Measurements from ENCODE around the gene TSPAN16. TPM values are rescaled to one million over a fixed set of nuclear protein-coding genes. Genes with fewer than 3 reads are reported as not detected.
A peak's percentile ranks its signal among the peaks of the same experiment; 100 is the strongest.

TSPAN16 gene
- total and polyA plus RNA-seq, 2 of the 13 experiments (the other 11 are each of a cell fraction or from before 2014, with no cell fraction given): not detected

- no peak for TF ChIP-seq TRIM22 (IDR thresholded peaks at IDR 0.05)
- TF ChIP-seq RARG (CRISPR knock-in tag; IDR thresholded peaks at IDR 0.05; ENCODE audit: low read depth): no peak
- no peak for TF ChIP-seq SMARCE1 (IDR thresholded peaks at IDR 0.05; ENCODE audit: borderline replicate concordance)
- TF ChIP-seq ZSCAN21 (CRISPR knock-in tag; IDR thresholded peaks at IDR 0.05; ENCODE audit: borderline replicate concordance): no peak
- TF ChIP-seq ZNF275 (CRISPR knock-in tag; IDR thresholded peaks at IDR 0.05; ENCODE audit: borderline replicate concordance): no peak
- peak; percentile 29; the same call in 1 of the 2 replicates for TF ChIP-seq ERF (CRISPR knock-in tag; IDR thresholded peaks at IDR 0.05)
- TF ChIP-seq AHDC1 (CRISPR knock-in tag; IDR thresholded peaks at IDR 0.05; ENCODE audit: borderline replicate concordance): no peak
- TF ChIP-seq HNRNPK (IDR thresholded peaks at IDR 0.05; ENCODE audit: low read depth, low read length, poor library complexity, severe bottlenecking): peak; percentile 96
- no peak for TF ChIP-seq ZNF703 (CRISPR knock-in tag; IDR thresholded peaks at IDR 0.05; ENCODE audit: borderline replicate concordance)
- peak; percentile 43; the same call in 1 of the 2 replicates for TF ChIP-seq SALL2 (CRISPR knock-in tag; IDR thresholded peaks at IDR 0.05)
- no peak for TF ChIP-seq KDM6A (CRISPR knock-in tag; IDR thresholded peaks at IDR 0.05; ENCODE audit: low read depth)
- no peak for TF ChIP-seq TCF7 (IDR thresholded peaks at IDR 0.05; ENCODE audit: low read depth)
- TF ChIP-seq FLYWCH1 (CRISPR knock-in tag; IDR thresholded peaks at IDR 0.05): no peak
- TF ChIP-seq CTCF (CRISPR knock-in tag; IDR thresholded peaks at IDR 0.05): peak; percentile 28; the same call in 1 of the 2 replicates
- TF ChIP-seq ZNF543 (CRISPR knock-in tag; IDR thresholded peaks at IDR 0.05): no peak
- TF ChIP-seq YEATS4 (CRISPR knock-in tag; IDR thresholded peaks at IDR 0.05; ENCODE audit: borderline replicate concordance): peak; percentile 31; the same call in 1 of the 2 replicates
- no peak for TF ChIP-seq CBX5 (CRISPR knock-in tag; IDR thresholded peaks at IDR 0.05; ENCODE audit: borderline replicate concordance)
- no peak for TF ChIP-seq ZNF232 (CRISPR knock-in tag; IDR thresholded peaks at IDR 0.05; ENCODE audit: borderline replicate concordance)
- no peak for TF ChIP-seq KLF15 (CRISPR knock-in tag; IDR thresholded peaks at IDR 0.05; ENCODE audit: borderline replicate concordance)
These were observed 43.5 kb downstream of the TSPAN16 start, which contains the start of gene RAB3D (continued) for GRCh38 chr19:11339254-11340098.
